AG10803 (cell line): ENCODE measurements around the gene CACNA1S.

Experiments
- DNase-seq: peaks from one replicate; pipeline ENCODE4 v3.0.0; 2010; ENCODE audit warnings: low read depth
- H3K4me3 ChIP-seq: 2 replicates; pipeline ENCODE4 v1.5.1; 2011; ENCODE audit warnings: mild to moderate bottlenecking, low read length, control low read depth
- CTCF ChIP-seq: conservative IDR thresholded peaks from 2 replicates; pipeline ENCODE4 v1.5.1; 2011; ENCODE audit warnings: mild to moderate bottlenecking, low read length, control low read depth, inconsistent platforms

Gene CACNA1S

GRCh38 chr1:201111672-201112071 lies 554 bp downstream of the CACNA1S start:
- TF ChIP-seq CTCF = no peak
- no peak overlapping the region for H3K4me3 ChIP-seq
- DNase-seq = no peak

GRCh38 chr1:201111156-201111555 lies 1.1 kb downstream of the CACNA1S start:
- DNase-seq = no peak
- TF ChIP-seq CTCF = no peak
- H3K4me3 ChIP-seq = no peak overlapping the region

GRCh38 chr1:201110616-201111015 lies 1.6 kb downstream of the CACNA1S start:
- no peak for TF ChIP-seq CTCF
- DNase-seq = no peak
- H3K4me3 ChIP-seq = no peak overlapping the region

- TF ChIP-seq CTCF = no peak
- DNase-seq = no peak
Measured at GRCh38 chr1:201110138-201110537, 2.1 kb downstream of the CACNA1S start.

GRCh38 chr1:201109651-201110050 lies 2.6 kb downstream of the CACNA1S start:
- no peak overlapping the region for H3K4me3 ChIP-seq
- no peak for TF ChIP-seq CTCF
- no peak for DNase-seq

More at GRCh38 chr1:201110138-201110537, 2.1 kb downstream of the CACNA1S start:
- no peak overlapping the region for H3K4me3 ChIP-seq

GRCh38 chr1:201108614-201109013 lies 3.6 kb downstream of the CACNA1S start:
- TF ChIP-seq CTCF = no peak
- H3K4me3 ChIP-seq = no peak overlapping the region
- no peak for DNase-seq

- H3K4me3 ChIP-seq = no peak overlapping the region
- no peak for TF ChIP-seq CTCF
- no peak for DNase-seq
Measured at GRCh38 chr1:201105688-201106087, 6.5 kb downstream of the CACNA1S start.
